ENCODE measurements around the gene ARSK.
"Not testable (repeated sequence)": the region's sequence is repeated elsewhere in the genome, so short reads cannot be mapped to it uniquely, and the experiment has no call there.

Gene ARSK

DNA sequence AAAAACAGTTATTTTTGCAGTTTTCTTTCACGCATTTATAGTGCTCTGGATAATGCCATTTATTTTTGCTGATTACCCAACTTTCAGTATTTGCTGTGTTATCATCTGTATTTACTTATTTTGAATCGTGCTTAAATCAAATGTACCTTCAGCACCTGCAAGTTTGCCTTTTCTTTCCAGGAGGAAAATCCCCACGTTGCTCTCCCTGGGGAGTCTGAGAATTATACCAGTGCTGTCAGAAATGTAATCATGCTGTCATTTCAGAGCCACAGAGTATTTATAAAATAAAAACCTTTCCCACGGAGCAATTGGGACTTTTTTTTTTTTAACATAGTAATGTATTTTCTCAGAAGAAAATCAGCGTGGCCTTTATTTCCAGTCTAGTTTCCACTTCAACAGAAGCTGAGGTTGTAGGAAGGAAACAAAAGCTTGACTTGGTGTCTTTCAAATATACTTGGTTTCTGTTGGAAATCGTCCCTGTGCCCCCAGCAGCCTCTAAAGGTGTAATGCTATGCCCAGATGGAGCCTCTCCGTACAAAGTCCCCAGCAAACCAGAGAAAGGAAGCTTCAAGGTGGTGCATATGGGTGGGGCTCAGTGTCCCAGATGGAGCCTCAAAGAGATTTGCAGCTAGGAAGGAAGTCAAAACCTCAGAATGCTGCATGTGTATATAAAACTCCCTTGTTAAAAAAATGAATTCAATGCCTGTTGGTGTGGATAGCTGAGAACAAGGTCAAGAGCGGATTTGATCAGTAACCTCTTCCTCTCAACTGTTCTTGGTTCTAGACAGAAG, 67.1 kb downstream of the ARSK start:
- DNase-seq (ENCODE audit: low read depth), result no peak

DNA sequence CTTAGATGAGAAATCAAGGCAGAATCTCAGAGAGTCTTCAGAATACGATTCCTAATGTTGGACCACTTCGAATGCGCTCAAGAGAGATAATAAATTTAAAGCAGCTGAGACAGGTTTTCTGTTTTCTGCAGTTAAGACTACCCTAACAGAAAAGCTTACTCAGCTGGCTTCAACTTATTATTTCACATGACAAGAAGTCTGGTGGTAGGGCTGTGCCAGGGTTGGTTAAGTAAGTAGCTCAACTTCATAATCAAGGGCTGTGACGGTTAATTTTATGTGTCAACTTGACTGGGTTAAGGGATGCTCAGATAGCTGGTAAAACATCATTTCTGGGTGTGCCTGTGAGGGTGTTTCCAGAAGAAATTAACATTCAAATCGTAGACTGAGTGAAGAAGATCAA, 68.8 kb downstream of the ARSK start:
- no peak for DNase-seq (ENCODE audit: low read depth)

DNA sequence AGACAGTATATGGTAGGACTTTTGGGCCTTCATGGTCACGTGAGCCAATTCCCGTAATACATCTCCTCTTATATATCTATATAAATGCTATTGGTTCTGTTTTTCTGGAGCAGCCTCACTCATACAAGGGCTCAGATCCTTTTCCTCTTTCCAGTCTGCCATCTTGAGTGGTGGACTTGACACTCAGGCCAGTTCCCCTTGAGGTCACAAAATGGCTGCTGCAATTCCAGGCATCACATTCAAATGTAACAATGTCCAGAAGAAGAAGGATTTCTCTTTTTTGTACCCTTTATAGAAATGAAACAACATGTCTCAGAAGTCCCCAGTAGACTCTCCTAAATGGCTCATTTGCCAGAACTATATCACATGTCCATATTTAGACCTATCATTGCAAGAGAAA, 69.5 kb downstream of the ARSK start:
- DNase-seq (ENCODE audit: low read depth), result no peak

- DNase-seq (ENCODE audit: low read depth), result no peak
Observed at GRCh38 chr5:95626701-95627100, 71.8 kb downstream of the ARSK start.

DNA sequence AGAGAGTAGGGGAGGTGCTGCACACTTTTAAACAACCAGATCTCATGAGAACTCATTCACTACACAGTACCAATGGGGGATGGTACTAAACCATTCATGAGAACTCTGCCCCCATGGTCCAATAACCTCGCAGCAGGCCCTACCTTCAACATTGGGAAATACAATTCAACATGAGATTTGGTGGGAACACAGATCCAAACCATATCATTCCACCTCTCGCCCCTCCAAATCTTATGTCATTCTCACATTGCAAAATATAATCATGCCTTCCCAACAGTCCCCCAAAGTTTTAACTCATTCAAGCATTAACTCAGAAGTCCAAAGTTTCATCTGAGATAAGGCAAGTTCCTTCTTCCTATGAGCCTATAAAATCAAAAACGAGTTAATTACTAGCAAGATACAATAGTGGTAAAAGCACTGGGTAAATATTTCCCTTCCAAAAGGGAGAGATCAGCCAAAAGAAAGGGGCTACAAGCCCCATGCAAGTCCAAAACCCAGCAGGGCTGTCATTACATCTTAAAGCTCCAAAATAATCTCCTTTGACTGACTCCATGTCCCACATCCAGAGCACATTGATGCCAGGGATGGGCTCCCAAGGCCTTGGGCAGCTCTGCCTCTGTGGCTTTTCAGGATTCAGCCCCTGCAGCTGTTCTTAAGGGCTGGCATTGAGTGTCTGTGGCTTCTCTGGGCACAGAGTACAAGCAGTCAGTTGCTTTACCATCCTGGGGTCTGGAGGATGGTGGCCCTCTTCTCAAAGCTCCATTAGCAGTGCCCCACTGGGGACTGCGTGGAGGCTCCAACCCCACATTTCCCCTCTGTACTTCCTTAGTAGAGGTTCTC, 73.3 kb downstream of the ARSK start:
- no peak for DNase-seq (ENCODE audit: low read depth)

- no peak for DNase-seq (ENCODE audit: low read depth)
Observed at GRCh38 chr5:95628933-95629332, 74.0 kb downstream of the ARSK start.

DNA sequence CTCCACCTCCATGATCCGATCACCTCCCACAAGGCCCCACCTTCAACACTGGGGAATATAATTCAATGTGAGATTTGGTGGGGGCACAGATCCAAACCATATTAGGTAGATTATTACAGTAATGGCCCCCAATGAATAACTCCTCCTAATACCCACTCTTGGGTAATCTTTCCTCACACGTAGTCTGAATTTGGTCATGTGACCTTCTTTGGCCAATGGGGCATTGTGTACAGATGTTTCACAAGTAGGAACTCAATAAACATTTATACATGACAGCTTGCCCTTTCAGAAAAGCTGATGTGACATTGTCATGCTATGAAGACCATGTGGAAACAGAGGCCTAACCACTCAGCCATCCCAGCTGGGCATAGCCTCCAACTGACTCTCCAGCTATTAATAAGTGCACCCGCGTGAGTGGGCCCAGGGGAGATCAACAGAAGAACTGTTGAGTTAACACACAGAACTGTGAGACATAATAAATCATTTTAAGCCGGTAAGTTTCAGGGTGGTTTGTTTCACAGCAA, 75.6 kb downstream of the ARSK start:
- DNase-seq (ENCODE audit: low read depth), result no peak

DNA sequence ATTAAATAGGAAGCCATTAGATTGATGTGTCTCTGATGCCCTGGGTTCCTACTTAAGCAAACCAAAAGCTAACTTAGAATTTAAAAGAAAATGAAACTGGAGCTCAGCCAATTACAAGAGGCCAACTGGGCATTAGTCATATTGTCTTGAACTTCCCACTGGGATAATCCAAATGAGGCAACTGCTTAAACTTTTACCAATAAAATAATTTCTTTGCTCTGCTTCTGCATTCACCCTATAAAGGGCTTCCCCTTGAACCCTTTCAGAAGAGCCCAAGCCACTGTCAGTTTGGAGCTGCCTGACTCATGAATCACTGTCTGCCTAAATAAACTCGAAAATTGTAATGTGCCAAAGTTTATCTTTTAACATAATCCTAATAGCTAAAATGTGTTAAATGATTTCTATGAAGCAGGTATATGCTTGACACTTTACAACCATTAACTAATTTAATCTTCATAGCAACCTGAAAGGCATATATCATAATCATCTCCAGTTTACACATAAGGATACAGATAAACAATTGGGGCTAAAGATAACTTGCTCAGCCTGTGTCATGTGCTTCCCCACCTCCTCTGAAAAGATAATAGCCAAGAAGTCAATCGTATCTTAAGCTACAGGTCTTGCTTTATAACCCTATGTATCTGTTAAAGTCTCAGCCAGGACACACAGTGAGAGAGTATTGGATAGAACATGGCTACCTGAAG, 76.5 kb downstream of the ARSK start:
- DNase-seq (ENCODE audit: low read depth), result no peak

DNA sequence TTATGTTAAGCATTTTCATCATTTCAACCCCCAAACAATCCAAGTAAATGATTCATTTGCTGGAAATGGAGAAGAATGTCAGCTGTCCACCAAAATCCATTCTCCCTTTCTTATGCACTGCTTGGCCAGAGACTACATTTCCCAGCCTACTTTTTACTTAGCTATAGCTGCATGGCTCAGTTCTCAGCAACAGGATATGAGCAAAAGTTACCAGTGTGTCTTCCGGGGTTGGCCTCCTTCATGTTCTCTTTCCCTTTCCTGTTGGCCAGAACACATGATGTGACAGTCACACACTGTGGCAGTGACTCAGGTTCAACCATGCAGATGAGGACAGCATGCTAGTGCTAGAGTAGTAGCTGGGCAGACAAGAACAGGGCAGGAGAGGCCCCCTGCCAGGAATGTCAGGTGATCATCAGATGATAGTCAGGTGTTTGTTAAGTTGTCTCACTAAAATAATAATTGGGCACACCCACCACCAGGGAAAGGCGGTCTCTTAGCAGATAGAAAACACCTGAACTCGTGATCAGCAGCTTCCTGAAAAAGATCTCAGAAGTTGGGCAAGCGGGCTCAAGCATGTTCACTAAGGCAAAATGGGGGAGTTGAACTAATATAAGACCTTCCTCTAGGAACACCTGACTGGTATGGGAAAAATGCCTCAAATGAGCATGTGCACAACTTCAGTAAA, 77.2 kb downstream of the ARSK start:
- peak; percentile 41 for DNase-seq (ENCODE audit: low read depth)

GRCh38 chr5:95632942-95633341, 78.0 kb downstream of the ARSK start:
- DNase-seq (ENCODE audit: low read depth), result not testable (repeated sequence)

DNA sequence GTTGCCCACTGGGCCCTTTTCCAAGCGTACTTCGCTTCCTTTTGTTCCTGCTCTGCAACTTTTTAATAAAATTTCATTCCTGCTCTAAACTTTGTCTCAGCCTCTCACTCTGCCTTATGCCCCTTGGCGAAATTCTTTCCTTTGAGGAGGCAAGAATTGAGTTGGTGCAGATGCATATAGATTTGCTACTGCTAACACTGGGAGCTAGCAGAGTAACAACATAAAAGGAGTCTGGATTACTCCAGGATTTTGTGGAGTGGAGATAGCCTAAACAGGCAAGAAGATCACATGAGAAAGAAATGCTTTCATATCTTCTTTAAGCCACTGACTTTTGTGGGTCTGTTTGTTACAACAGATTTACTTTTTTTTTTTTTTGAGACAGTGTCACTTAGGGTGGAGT, 78.8 kb downstream of the ARSK start:
- no peak for DNase-seq (ENCODE audit: low read depth)

DNA sequence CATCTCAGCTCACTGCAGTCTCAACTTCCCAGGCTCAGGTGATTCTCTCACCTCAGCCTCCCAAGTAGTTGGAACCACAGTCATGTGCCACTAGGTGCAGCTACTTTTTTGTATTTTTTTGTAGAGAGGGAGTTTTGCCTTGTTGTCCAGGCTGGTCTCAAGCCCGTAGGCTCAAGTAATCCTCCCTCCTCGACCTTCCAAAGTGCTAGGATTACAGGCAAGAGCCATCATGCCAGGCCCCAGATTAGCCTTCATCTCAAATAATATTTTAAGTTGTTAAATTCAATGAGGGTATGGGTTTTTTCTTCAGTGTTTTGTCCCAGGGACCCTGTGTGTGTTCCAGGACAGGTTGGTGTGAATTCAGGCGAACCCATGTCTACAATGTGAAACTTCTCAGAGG, 79.2 kb downstream of the ARSK start:
- no peak for DNase-seq (ENCODE audit: low read depth)

GRCh38 chr5:95638632-95639031, 83.7 kb downstream of the ARSK start:
- DNase-seq (ENCODE audit: low read depth), result no peak

- DNase-seq (ENCODE audit: low read depth), result no peak
Observed at GRCh38 chr5:95641741-95642220, 86.9 kb downstream of the ARSK start.

DNA sequence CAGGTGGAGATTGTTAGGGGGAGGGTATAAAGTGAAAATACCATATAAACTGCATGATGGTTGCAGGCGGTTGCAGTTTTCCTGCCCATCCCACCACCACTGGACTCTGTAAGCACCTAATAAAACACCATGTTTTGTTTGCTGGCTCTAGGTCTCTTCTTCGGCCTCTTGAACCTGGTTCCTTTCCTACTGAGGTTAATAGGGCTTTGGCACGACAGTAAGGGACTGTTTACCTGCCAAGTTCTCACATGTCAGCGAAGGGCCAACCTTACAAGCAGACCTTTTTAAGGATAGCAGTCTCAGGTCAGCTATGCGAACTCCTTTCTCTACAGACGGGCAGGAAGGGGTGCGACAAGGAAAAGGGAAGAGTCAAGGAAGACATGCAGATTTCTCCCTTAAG, 88.3 kb downstream of the ARSK start:
- DNase-seq (ENCODE audit: low read depth), result no peak

GRCh38 chr5:95644351-95645042, 89.6 kb downstream of the ARSK start:
- DNase-seq (ENCODE audit: low read depth), result no peak

- DNase-seq (ENCODE audit: low read depth), result not testable (repeated sequence)
Observed at GRCh38 chr5:95646226-95646568, 91.3 kb downstream of the ARSK start.

DNA sequence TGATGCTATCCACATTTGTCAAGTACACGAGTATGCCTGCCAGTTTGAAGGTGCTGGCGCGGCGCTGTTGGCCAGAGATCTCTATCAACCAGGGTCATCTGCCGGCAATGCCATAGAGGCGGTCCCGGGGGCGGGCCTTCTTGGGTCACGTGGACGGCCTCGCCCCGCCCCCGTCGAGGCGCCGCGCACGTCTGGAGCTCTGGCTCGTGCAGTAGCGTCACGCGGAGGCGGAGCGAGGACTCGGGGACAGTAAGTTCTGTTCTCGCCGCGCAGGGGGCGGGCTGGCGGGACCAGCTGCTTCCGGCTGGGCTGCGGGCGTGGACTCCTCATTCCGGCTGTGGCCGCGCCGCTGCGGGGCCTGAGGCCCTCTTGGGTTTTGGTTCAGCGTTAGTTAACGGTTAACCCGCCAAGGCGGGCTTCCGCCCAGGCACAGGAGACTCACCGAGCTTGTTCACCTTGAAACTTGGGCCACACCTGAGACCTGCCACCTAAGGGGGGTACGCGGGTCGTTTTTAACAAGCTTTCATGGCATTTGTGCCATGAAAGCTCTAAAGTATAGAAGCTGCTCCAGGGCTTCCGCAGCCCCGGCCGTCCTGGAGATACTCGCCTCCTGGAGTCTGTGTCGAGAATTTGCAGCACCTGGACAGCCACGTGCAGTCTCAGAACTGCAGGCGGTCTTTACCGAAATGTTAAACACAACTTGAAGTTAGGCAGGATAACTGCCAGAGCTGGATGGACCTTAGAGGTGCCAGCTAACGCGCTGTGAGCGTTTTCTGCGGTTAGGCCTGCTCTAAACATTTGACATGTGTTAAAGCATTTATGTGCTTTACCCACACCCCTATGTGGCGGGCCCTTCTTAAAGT, 91.9 kb downstream of the ARSK start, which contains the start of gene RFESD:
Gene RFESD, plus strand, starts transcription at position 209 of the 863 bp plus-strand sequence. CDS start 5,495 bp downstream, outside the sequence.
- DNase-seq (ENCODE audit: low read depth), result peak; percentile 89

GRCh38 chr5:95647886-95648860, 93.3 kb downstream of the ARSK start:
- DNase-seq (ENCODE audit: low read depth), result no peak
